Activated CD8-positive, alpha-beta memory T cell treated with anti-CD3 and anti-CD28 coated beads, Interleukin-2, amount 50 U/mL, for 48 hours (primary cell): ENCODE results near the gene TRAPPC10.

Experiments used
- DNase-seq: peaks from one replicate; pipeline ENCODE4 v3.0.0-alpha.2; 2020

TRAPPC10 gene

GRCh38 chr21:44043613-44044012 is 31.5 kb downstream of the TRAPPC10 start:
- peak; percentile 46 for DNase-seq

GRCh38 chr21:44046734-44047133 is 34.6 kb downstream of the TRAPPC10 start:
- DNase-seq, result peak; percentile 29

- DNase-seq, result no peak
These were observed 36.0 kb downstream of the TRAPPC10 start for GRCh38 chr21:44047996-44048560.

GRCh38 chr21:44049182-44049581 is 37.1 kb downstream of the TRAPPC10 start:
- peak; percentile 46 for DNase-seq

GRCh38 chr21:44049606-44050005 is 37.5 kb downstream of the TRAPPC10 start:
- DNase-seq, result no peak

GRCh38 chr21:44050276-44050675 is 38.2 kb downstream of the TRAPPC10 start:
- DNase-seq, result peak; percentile 25

GRCh38 chr21:44051462-44051941 is 39.4 kb downstream of the TRAPPC10 start:
- DNase-seq, result no peak

- DNase-seq, result peak; percentile 12
These were observed 40.1 kb downstream of the TRAPPC10 start for GRCh38 chr21:44052071-44052829.

GRCh38 chr21:44052830-44053226 is 40.7 kb downstream of the TRAPPC10 start:
- peak; percentile 25 for DNase-seq

- DNase-seq, result peak; percentile 8
These were observed 41.5 kb downstream of the TRAPPC10 start for GRCh38 chr21:44053567-44053966.

- peak; percentile 6 for DNase-seq
These were observed 42.6 kb downstream of the TRAPPC10 start for GRCh38 chr21:44054710-44055109.

- DNase-seq, result peak; percentile 35
These were observed 44.9 kb downstream of the TRAPPC10 start for GRCh38 chr21:44057055-44057454.

- peak; percentile 72 for DNase-seq
These were observed 46.0 kb downstream of the TRAPPC10 start for GRCh38 chr21:44057960-44058651.

GRCh38 chr21:44058652-44058964 is 46.5 kb downstream of the TRAPPC10 start:
- DNase-seq, result no peak

GRCh38 chr21:44058981-44059380 is 46.9 kb downstream of the TRAPPC10 start:
- DNase-seq, result no peak

- peak; percentile 15 for DNase-seq
These were observed 47.6 kb downstream of the TRAPPC10 start for GRCh38 chr21:44059710-44060109.

GRCh38 chr21:44062380-44062779 is 50.3 kb downstream of the TRAPPC10 start:
- peak; percentile 46 for DNase-seq

GRCh38 chr21:44063151-44063912 is 51.2 kb downstream of the TRAPPC10 start:
- DNase-seq, result peak; percentile 46

GRCh38 chr21:44064852-44065403 is 52.8 kb downstream of the TRAPPC10 start:
- peak; percentile 56 for DNase-seq

- DNase-seq, result peak; percentile 81
These were observed 53.3 kb downstream of the TRAPPC10 start for GRCh38 chr21:44065428-44065827.

GRCh38 chr21:44066116-44066515 is 54.0 kb downstream of the TRAPPC10 start:
- DNase-seq, result peak; percentile 41

- peak; percentile 43 for DNase-seq
These were observed 55.1 kb downstream of the TRAPPC10 start for GRCh38 chr21:44067011-44067839.
